Measurements from ENCODE around the gene CCDC43. TPM values are rescaled to one million over a fixed set of nuclear protein-coding genes. Genes with fewer than 3 reads are reported as not detected.
A peak's percentile ranks its signal among the peaks of the same experiment; 100 is the strongest.

The CCDC43 gene
- total RNA-seq, 1 experiment from 2014 or later: 16.0 TPM

DNA sequence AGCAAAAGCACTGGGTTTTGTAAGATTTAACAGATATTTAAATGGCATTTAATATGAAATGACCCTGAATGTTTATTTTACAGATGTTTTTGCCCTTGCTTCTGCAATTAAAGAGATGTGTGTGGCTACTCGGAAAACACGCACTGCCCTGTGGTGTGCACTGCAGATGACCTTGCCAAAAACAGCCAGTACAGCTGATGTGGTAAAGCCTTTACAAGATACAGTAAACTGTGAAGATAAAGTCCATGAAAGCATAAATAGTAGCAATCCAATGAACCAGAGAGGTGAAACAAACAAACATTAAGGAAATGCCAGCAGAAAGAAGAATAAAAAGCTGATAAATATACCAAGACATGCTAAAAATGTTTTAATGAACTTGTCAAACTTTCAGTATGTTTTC, 15.7 kb downstream of the CCDC43 start:
- Histone ChIP-seq H3K9me3 (ENCODE audit: control insufficient read depth, insufficient read depth, low read depth, low read length) (no peaks in the 10 kb centered on the region), H3K36me3 (ENCODE audit: control insufficient read depth, insufficient read depth, low read length) (no peaks in the 10 kb centered on the region; the same call in 1 of the 2 replicates), H3K4me1 (ENCODE audit: control insufficient read depth, insufficient read depth, low read length) (no peaks in the 10 kb centered on the region; the same call in 1 of the 2 replicates), H3K4me3 (ENCODE audit: low read depth in 2 of 2, low read length in 2 of 2) (no peak overlapping the region), H3K27me3 (ENCODE audit: control insufficient read depth, insufficient read depth, low read length) (no peaks in the 10 kb centered on the region), H3K27ac (ENCODE audit: low read length) (no peak overlapping the region)
- in situ Hi-C loops (cut with HindIII; ENCODE audit: low pct_unique_long_range_greater_than_20kb, low sequenced_read_pairs): no loop called here
- no peak for ATAC-seq
- ChIA-PET CTCF (interaction anchor here (0.6 kb wide), 1 partner anchor 52 kb away, joined by 6 read pairs; no protein-coding TSS in a partner anchor), POLR2A (no interaction called here)
- intact Hi-C loops (cut with micrococcal nuclease; ENCODE audit: unreplicated experiment): no loop called here
- no peak for DNase-seq (ENCODE audit: low read depth, low spot score)
- BruUV-seq (replicated peaks): no TSS peak
- TF ChIP-seq, protein P1, sequence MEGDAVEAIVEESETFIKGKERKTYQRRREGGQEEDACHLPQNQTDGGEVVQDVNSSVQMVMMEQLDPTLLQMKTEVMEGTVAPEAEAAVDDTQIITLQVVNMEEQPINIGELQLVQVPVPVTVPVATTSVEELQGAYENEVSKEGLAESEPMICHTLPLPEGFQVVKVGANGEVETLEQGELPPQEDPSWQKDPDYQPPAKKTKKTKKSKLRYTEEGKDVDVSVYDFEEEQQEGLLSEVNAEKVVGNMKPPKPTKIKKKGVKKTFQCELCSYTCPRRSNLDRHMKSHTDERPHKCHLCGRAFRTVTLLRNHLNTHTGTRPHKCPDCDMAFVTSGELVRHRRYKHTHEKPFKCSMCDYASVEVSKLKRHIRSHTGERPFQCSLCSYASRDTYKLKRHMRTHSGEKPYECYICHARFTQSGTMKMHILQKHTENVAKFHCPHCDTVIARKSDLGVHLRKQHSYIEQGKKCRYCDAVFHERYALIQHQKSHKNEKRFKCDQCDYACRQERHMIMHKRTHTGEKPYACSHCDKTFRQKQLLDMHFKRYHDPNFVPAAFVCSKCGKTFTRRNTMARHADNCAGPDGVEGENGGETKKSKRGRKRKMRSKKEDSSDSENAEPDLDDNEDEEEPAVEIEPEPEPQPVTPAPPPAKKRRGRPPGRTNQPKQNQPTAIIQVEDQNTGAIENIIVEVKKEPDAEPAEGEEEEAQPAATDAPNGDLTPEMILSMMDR (IDR thresholded peaks at IDR 0.05): no peak
- TF ChIP-seq POLR2AphosphoS5 (IDR thresholded peaks at IDR 0.05; ENCODE audit: low read depth, low read length) (no peak), TCF7L2 (IDR thresholded peaks at IDR 0.05; ENCODE audit: low read depth, low read length) (peak; percentile 75), SIN3A (IDR thresholded peaks at IDR 0.05; ENCODE audit: borderline replicate concordance, insufficient read depth, low read depth, low read length) (no peak)
- TF ChIP-seq, protein P2, sequence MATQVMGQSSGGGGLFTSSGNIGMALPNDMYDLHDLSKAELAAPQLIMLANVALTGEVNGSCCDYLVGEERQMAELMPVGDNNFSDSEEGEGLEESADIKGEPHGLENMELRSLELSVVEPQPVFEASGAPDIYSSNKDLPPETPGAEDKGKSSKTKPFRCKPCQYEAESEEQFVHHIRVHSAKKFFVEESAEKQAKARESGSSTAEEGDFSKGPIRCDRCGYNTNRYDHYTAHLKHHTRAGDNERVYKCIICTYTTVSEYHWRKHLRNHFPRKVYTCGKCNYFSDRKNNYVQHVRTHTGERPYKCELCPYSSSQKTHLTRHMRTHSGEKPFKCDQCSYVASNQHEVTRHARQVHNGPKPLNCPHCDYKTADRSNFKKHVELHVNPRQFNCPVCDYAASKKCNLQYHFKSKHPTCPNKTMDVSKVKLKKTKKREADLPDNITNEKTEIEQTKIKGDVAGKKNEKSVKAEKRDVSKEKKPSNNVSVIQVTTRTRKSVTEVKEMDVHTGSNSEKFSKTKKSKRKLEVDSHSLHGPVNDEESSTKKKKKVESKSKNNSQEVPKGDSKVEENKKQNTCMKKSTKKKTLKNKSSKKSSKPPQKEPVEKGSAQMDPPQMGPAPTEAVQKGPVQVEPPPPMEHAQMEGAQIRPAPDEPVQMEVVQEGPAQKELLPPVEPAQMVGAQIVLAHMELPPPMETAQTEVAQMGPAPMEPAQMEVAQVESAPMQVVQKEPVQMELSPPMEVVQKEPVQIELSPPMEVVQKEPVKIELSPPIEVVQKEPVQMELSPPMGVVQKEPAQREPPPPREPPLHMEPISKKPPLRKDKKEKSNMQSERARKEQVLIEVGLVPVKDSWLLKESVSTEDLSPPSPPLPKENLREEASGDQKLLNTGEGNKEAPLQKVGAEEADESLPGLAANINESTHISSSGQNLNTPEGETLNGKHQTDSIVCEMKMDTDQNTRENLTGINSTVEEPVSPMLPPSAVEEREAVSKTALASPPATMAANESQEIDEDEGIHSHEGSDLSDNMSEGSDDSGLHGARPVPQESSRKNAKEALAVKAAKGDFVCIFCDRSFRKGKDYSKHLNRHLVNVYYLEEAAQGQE (IDR thresholded peaks at IDR 0.05; ENCODE audit: insufficient read depth in 1 of 2, low read depth in 2 of 2, low read length in 1 of 2): no peak

- H3K4me1 ChIP-seq (ENCODE audit: control insufficient read depth, insufficient read depth, low read length): no peaks in the 10 kb centered on the region; the same call in 1 of the 2 replicates
- no peaks in the 10 kb centered on the region; the same call in 1 of the 2 replicates for H3K36me3 ChIP-seq (ENCODE audit: control insufficient read depth, insufficient read depth, low read length)
- no peaks in the 10 kb centered on the region for H3K9me3 ChIP-seq (ENCODE audit: control insufficient read depth, insufficient read depth, low read depth, low read length)
- BruUV-seq (replicated peaks): no TSS peak
- in situ Hi-C loops (cut with HindIII; ENCODE audit: low pct_unique_long_range_greater_than_20kb, low sequenced_read_pairs) (no loop called here), intact Hi-C loops (cut with micrococcal nuclease; ENCODE audit: unreplicated experiment) (no loop called here)
- no peaks in the 10 kb centered on the region for H3K27me3 ChIP-seq (ENCODE audit: control insufficient read depth, insufficient read depth, low read length)
- TF ChIP-seq TCF7L2 (IDR thresholded peaks at IDR 0.05; ENCODE audit: low read depth, low read length): no peak
- TF ChIP-seq, protein P1 (IDR thresholded peaks at IDR 0.05): peak; percentile 60; the same call in 1 of the 2 replicates
- H3K27ac ChIP-seq (ENCODE audit: low read length): peak overlapping the region; percentile 29; the same call in 1 of the 2 replicates
- ChIA-PET POLR2A (no interaction called here), CTCF (interaction anchor here (0.7 kb wide), 1 partner anchor 243 kb away, joined by 6 read pairs; no protein-coding TSS in a partner anchor)
- H3K4me3 ChIP-seq (ENCODE audit: low read depth in 2 of 2, low read length in 2 of 2): no peak overlapping the region
- no peak for ATAC-seq
- no peak for DNase-seq (ENCODE audit: low read depth, low spot score)
These were observed 17.0 kb downstream of the CCDC43 start for GRCh38 chr17:44672479-44673093.
